ENCODE measurements around the gene CSMD2.

The CSMD2 gene

GRCh38 chr1:33464552-33464951 lies 700.5 kb downstream of the CSMD2 start:
- TF ChIP-seq REST (IDR thresholded peaks at IDR 0.05; ENCODE audit: insufficient read depth in 1 of 2, low read depth in 2 of 2, low read length in 2 of 2) (no peak), SIN3A (IDR thresholded peaks at IDR 0.05; ENCODE audit: borderline replicate concordance, insufficient read depth, low read length) (no peak), FOXP2 (optimal IDR thresholded peaks at IDR 0.05; ENCODE audit: borderline replicate concordance, extremely low read depth, extremely low read length, insufficient read depth) (no peak), TAF1 (IDR thresholded peaks at IDR 0.05; ENCODE audit: borderline replicate concordance, insufficient read depth, low read length) (no peak), POLR2AphosphoS5 (IDR thresholded peaks at IDR 0.05; ENCODE audit: low read depth, low read length) (no peak)

All from PFSK-1 (cell line).